Measurements from ENCODE around the gene TMEM106B.
A peak's percentile ranks its signal among the peaks of the same experiment; 100 is the strongest.
"Not testable (repeated sequence)": the region's sequence is repeated elsewhere in the genome, so short reads cannot be mapped to it uniquely, and the experiment has no call there.

Gene TMEM106B

GRCh38 chr7:12211054-12211710 lies at the start of gene TMEM106B:
Gene TMEM106B (plus strand): TSS chr7:12211294. CDS start chr7:12214811, 3,517 bp downstream.
- in situ Hi-C loops (cut with HindIII; ENCODE audit: low sequenced_read_pairs) = no loop called here
- peak within 1 kb of the TSS; percentile 83 for H3K4me3 ChIP-seq (ENCODE audit: low read depth, low read length)
- DNase-seq (ENCODE audit: low read depth, low spot score) = peak; percentile 95
- no peak for TF ChIP-seq CTCF (IDR thresholded peaks at IDR 0.05; ENCODE audit: low read depth, low read length)

GRCh38 chr7:12162415-12163113 lies 48.5 kb upstream of the TMEM106B start:
- no peak for TF ChIP-seq CTCF (IDR thresholded peaks at IDR 0.05; ENCODE audit: low read depth, low read length)
- DNase-seq (ENCODE audit: low read depth, low spot score) = peak; percentile 72
- in situ Hi-C loops (cut with HindIII; ENCODE audit: low sequenced_read_pairs) = no loop called here
- H3K4me3 ChIP-seq (ENCODE audit: low read depth, low read length) = no peak overlapping the region

GRCh38 chr7:12168065-12168464 lies 43.0 kb upstream of the TMEM106B start:
- H3K4me3 ChIP-seq (ENCODE audit: low read depth, low read length); in situ Hi-C loops (cut with HindIII; ENCODE audit: low sequenced_read_pairs); DNase-seq (ENCODE audit: low read depth, low spot score): not testable (repeated sequence)

- H3K4me3 ChIP-seq (ENCODE audit: low read depth, low read length); DNase-seq (ENCODE audit: low read depth, low spot score); in situ Hi-C loops (cut with HindIII; ENCODE audit: low sequenced_read_pairs): not testable (repeated sequence)
Observed at GRCh38 chr7:12169981-12170820, 40.9 kb upstream of the TMEM106B start.

- DNase-seq (ENCODE audit: low read depth, low spot score) = no peak
- no peak overlapping the region for H3K4me3 ChIP-seq (ENCODE audit: low read depth, low read length)
- in situ Hi-C loops (cut with HindIII; ENCODE audit: low sequenced_read_pairs) = no loop called here
- no peak for TF ChIP-seq CTCF (IDR thresholded peaks at IDR 0.05; ENCODE audit: low read depth, low read length)
Observed at GRCh38 chr7:12173671-12174070, 37.4 kb upstream of the TMEM106B start.

GRCh38 chr7:12174931-12175330 lies 36.2 kb upstream of the TMEM106B start:
- no peak for DNase-seq (ENCODE audit: low read depth, low spot score)
- in situ Hi-C loops (cut with HindIII; ENCODE audit: low sequenced_read_pairs) = no loop called here
- no peak for TF ChIP-seq CTCF (IDR thresholded peaks at IDR 0.05; ENCODE audit: low read depth, low read length)
- H3K4me3 ChIP-seq (ENCODE audit: low read depth, low read length) = no peak overlapping the region

GRCh38 chr7:12178317-12178716 lies 32.8 kb upstream of the TMEM106B start:
- DNase-seq (ENCODE audit: low read depth, low spot score) = no peak
- no peak for TF ChIP-seq CTCF (IDR thresholded peaks at IDR 0.05; ENCODE audit: low read depth, low read length)
- in situ Hi-C loops (cut with HindIII; ENCODE audit: low sequenced_read_pairs) = no loop called here
- no peak overlapping the region for H3K4me3 ChIP-seq (ENCODE audit: low read depth, low read length)

All from astrocyte of the spinal cord (primary cell).